ENCODE results near the gene EMILIN1.

The EMILIN1 gene

DNA sequence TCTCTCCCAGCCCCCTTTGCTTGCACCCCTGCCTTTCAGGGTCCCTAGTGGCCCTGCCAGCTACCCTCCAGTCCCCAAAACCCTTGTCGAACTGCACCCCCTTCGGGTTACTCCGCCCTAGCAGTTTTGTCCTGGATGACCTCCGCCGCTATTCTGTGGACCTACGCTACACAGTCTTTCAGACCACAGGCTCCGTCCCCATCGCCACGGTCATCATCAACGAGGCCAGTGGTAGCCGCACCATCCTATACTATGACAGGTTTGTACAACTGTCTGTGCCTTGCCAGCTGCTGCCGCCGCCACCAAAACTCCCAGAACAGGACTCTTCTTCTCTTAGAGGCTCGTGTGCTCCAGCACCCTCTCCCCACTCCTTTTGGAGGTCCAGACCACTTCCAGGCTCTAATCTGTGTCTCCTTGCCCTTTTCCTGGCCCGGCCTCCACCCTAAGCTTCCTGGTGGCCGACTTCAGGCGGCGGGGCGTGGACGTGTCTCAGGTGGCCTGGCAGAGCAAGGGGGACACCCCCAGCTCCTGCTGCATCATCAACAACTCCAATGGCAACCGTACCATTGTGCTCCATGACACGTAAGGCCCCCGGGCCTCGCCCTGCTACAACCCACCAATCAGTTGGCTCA lies 16.1 kb downstream of the EMILIN1 start:
- no peak for ATAC-seq
- TF ChIP-seq ISL1 (CRISPR knock-in tag; IDR thresholded peaks at IDR 0.05) (no peak), SNAI2 (CRISPR knock-in tag; IDR thresholded peaks at IDR 0.05) (no peak), ZNF8 (CRISPR knock-in tag; IDR thresholded peaks at IDR 0.05) (no peak), TOX (CRISPR knock-in tag; IDR thresholded peaks at IDR 0.05; ENCODE audit: borderline replicate concordance) (no peak), OSR1 (CRISPR knock-in tag; IDR thresholded peaks at IDR 0.05) (no peak), ARNTL (CRISPR knock-in tag; IDR thresholded peaks at IDR 0.05; ENCODE audit: borderline replicate concordance, low read depth) (no peak), TCF4 (CRISPR knock-in tag; IDR thresholded peaks at IDR 0.05; ENCODE audit: borderline replicate concordance) (no peak), ZNF70 (CRISPR knock-in tag; IDR thresholded peaks at IDR 0.05) (no peak), GLIS3 (CRISPR knock-in tag; IDR thresholded peaks at IDR 0.05) (no peak), ZFP3 (CRISPR knock-in tag; IDR thresholded peaks at IDR 0.05) (no peak), BACH2 (CRISPR knock-in tag; IDR thresholded peaks at IDR 0.05; ENCODE audit: borderline replicate concordance) (no peak)
- TF ChIP-seq, protein P1, sequence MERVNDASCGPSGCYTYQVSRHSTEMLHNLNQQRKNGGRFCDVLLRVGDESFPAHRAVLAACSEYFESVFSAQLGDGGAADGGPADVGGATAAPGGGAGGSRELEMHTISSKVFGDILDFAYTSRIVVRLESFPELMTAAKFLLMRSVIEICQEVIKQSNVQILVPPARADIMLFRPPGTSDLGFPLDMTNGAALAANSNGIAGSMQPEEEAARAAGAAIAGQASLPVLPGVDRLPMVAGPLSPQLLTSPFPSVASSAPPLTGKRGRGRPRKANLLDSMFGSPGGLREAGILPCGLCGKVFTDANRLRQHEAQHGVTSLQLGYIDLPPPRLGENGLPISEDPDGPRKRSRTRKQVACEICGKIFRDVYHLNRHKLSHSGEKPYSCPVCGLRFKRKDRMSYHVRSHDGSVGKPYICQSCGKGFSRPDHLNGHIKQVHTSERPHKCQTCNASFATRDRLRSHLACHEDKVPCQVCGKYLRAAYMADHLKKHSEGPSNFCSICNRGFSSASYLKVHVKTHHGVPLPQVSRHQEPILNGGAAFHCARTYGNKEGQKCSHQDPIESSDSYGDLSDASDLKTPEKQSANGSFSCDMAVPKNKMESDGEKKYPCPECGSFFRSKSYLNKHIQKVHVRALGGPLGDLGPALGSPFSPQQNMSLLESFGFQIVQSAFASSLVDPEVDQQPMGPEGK (CRISPR knock-in tag; IDR thresholded peaks at IDR 0.05; ENCODE audit: borderline replicate concordance) = no peak
- TF ChIP-seq, protein P2, sequence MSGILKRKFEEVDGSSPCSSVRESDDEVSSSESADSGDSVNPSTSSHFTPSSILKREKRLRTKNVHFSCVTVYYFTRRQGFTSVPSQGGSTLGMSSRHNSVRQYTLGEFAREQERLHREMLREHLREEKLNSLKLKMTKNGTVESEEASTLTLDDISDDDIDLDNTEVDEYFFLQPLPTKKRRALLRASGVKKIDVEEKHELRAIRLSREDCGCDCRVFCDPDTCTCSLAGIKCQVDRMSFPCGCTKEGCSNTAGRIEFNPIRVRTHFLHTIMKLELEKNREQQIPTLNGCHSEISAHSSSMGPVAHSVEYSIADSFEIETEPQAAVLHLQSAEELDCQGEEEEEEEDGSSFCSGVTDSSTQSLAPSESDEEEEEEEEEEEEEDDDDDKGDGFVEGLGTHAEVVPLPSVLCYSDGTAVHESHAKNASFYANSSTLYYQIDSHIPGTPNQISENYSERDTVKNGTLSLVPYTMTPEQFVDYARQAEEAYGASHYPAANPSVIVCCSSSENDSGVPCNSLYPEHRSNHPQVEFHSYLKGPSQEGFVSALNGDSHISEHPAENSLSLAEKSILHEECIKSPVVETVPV (CRISPR knock-in tag; IDR thresholded peaks at IDR 0.05) = no peak
- TF ChIP-seq, protein P3, sequence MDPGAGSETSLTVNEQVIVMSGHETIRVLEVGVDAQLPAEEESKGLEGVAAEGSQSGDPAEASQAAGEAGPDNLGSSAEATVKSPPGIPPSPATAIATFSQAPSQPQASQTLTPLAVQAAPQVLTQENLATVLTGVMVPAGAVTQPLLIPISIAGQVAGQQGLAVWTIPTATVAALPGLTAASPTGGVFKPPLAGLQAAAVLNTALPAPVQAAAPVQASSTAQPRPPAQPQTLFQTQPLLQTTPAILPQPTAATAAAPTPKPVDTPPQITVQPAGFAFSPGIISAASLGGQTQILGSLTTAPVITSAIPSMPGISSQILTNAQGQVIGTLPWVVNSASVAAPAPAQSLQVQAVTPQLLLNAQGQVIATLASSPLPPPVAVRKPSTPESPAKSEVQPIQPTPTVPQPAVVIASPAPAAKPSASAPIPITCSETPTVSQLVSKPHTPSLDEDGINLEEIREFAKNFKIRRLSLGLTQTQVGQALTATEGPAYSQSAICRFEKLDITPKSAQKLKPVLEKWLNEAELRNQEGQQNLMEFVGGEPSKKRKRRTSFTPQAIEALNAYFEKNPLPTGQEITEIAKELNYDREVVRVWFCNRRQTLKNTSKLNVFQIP (CRISPR knock-in tag; IDR thresholded peaks at IDR 0.05; ENCODE audit: borderline replicate concordance, low read depth) = no peak

DNA sequence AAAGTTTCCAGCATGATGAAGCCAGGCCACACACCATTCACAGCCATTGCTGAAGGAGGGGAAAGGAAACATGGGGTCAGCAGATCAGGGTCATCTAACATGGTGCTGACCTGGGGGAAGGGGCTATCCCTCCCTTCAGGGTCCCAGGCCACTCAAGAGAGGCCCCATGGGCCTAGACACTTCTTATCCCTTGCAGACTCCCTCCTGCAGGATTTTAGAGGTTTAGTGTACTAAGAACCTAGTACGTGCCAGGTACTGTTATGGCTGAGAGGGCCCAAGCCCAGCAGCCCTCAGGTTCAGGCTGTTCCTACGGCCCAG lies 17.0 kb downstream of the EMILIN1 start:
- TF ChIP-seq ZNF8 (CRISPR knock-in tag; IDR thresholded peaks at IDR 0.05) (no peak), ZC3H10 (CRISPR knock-in tag; IDR thresholded peaks at IDR 0.05) (no peak), SNAI2 (CRISPR knock-in tag; IDR thresholded peaks at IDR 0.05) (no peak), OSR1 (CRISPR knock-in tag; IDR thresholded peaks at IDR 0.05) (no peak), RARB (CRISPR knock-in tag; IDR thresholded peaks at IDR 0.05) (no peak), ZFP30 (CRISPR knock-in tag; IDR thresholded peaks at IDR 0.05) (no peak), BACH2 (CRISPR knock-in tag; IDR thresholded peaks at IDR 0.05; ENCODE audit: borderline replicate concordance) (no peak)
- TF ChIP-seq, protein P4, sequence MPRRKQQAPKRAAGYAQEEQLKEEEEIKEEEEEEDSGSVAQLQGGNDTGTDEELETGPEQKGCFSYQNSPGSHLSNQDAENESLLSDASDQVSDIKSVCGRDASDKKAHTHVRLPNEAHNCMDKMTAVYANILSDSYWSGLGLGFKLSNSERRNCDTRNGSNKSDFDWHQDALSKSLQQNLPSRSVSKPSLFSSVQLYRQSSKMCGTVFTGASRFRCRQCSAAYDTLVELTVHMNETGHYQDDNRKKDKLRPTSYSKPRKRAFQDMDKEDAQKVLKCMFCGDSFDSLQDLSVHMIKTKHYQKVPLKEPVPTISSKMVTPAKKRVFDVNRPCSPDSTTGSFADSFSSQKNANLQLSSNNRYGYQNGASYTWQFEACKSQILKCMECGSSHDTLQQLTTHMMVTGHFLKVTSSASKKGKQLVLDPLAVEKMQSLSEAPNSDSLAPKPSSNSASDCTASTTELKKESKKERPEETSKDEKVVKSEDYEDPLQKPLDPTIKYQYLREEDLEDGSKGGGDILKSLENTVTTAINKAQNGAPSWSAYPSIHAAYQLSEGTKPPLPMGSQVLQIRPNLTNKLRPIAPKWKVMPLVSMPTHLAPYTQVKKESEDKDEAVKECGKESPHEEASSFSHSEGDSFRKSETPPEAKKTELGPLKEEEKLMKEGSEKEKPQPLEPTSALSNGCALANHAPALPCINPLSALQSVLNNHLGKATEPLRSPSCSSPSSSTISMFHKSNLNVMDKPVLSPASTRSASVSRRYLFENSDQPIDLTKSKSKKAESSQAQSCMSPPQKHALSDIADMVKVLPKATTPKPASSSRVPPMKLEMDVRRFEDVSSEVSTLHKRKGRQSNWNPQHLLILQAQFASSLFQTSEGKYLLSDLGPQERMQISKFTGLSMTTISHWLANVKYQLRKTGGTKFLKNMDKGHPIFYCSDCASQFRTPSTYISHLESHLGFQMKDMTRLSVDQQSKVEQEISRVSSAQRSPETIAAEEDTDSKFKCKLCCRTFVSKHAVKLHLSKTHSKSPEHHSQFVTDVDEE (CRISPR knock-in tag; IDR thresholded peaks at IDR 0.05) = no peak
- TF ChIP-seq, protein P5, sequence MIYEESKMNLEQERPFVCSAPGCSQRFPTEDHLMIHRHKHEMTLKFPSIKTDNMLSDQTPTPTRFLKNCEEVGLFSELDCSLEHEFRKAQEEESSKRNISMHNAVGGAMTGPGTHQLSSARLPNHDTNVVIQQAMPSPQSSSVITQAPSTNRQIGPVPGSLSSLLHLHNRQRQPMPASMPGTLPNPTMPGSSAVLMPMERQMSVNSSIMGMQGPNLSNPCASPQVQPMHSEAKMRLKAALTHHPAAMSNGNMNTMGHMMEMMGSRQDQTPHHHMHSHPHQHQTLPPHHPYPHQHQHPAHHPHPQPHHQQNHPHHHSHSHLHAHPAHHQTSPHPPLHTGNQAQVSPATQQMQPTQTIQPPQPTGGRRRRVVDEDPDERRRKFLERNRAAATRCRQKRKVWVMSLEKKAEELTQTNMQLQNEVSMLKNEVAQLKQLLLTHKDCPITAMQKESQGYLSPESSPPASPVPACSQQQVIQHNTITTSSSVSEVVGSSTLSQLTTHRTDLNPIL (CRISPR knock-in tag; IDR thresholded peaks at IDR 0.05; ENCODE audit: low read depth) = no peak
- no peak for ATAC-seq

DNA sequence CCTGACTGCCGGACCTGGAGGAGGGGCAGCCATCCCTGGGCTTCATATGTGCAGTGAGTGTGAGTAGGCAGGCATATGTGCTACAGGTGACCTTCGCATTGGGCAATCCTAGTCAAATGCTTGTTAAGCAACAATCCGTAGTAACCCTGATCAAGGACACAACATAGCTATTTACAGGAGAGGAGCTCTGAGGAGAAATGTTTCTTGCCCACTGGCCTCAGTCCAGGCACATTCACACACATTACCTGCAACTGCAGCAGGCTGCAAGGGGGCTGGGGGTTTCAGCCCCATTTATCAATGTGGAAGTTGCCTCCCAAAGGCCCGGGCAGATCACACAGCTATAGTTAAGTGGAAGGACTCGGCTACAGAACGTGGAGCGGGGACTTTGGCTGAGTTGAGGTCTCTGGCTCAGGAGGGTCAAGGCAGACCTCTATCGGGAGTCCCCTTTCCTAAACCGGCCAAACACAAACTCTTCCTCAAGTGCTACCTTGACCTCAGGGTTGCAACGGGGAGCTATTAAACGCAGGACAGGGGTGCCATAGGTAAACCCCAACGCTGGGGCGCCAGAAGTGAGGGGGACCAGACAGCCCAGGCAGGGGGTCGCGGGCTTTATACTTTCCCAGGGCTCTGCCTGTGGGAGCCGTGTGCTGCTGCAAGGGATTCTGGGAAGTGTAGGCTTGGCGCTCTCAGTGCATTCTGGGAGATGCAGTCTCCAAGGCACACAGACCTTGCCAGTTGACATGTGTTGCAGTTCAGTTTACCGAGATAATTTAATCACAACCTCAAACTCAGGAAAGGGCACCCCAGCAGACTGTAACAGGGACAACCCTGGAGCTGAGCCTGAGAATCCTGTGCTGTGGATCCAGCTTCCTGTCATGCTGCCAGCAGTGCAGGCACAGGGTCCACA lies 17.6 kb downstream of the EMILIN1 start:
- TF ChIP-seq, protein P4 (CRISPR knock-in tag; IDR thresholded peaks at IDR 0.05) = 0 out of 2 replicates have a peak, but pooled peaks have one; percentile 24
- TF ChIP-seq GLIS3 (CRISPR knock-in tag; IDR thresholded peaks at IDR 0.05) (0 out of 2 replicates have a peak, but pooled peaks have one; percentile 8), TCF4 (CRISPR knock-in tag; IDR thresholded peaks at IDR 0.05; ENCODE audit: borderline replicate concordance) (0 out of 2 replicates have a peak, but pooled peaks have one; percentile 37)
- TF ChIP-seq, protein P1 (CRISPR knock-in tag; IDR thresholded peaks at IDR 0.05; ENCODE audit: borderline replicate concordance) = no peak
- ATAC-seq = peak; percentile 93
